Spleen (tissue), 7 donors: ENCODE data around the gene ZBTB44.

Experiments used
- POLR2A ChIP-seq, 3 donors: fragments of 450-650 bp; IDR thresholded peaks; one replicate each; pipeline ENCODE4 v1.5.1; 2017; ENCODE audit warnings: antibody characterized with exemption in 3 of 3, mild to moderate bottlenecking in 1 of 3
- POLR2AphosphoS5 ChIP-seq, 3 donors: sonication (generic); formaldehyde crosslinking; IDR thresholded peaks; one replicate each; pipeline ENCODE4 v1.5.1; 2017; ENCODE audit warnings: antibody characterized with exemption in 3 of 3
- TF ChIP-seq, protein P1 (sequence below), 11 experiments: fragments of 200-600 bp in 7 of 11; fragments of 450-650 bp in 4 of 11; sonication (generic) in 4 of 11; IDR thresholded peaks in 8 of 11; conservative IDR thresholded peaks in 3 of 11; 1 replicate in 7 of 11; 2 replicates in 4 of 11; pipeline versions ENCODE4 v1.4.0 to v1.8.0; 2016 to 2021; ENCODE audit warnings: antibody characterized with exemption in 11 of 11, inconsistent platforms in 4 of 11, mild to moderate bottlenecking in 1 of 11
- donor health status: DM: no; HTN: no; CAD: no; lungs with moderate emphysema.
- donor health status: DM: no; HTN: no; CAD: no.
- donor health status: DM: no; HTN: no; CAD: no.

GRCh38 chr11:130244848-130245247, 69.9 kb downstream of the ZBTB44 start:
- TF ChIP-seq POLR2A (IDR thresholded peaks at IDR 0.05): no peak
- no peak for TF ChIP-seq POLR2AphosphoS5 (IDR thresholded peaks at IDR 0.05)
- TF ChIP-seq, protein P1, sequence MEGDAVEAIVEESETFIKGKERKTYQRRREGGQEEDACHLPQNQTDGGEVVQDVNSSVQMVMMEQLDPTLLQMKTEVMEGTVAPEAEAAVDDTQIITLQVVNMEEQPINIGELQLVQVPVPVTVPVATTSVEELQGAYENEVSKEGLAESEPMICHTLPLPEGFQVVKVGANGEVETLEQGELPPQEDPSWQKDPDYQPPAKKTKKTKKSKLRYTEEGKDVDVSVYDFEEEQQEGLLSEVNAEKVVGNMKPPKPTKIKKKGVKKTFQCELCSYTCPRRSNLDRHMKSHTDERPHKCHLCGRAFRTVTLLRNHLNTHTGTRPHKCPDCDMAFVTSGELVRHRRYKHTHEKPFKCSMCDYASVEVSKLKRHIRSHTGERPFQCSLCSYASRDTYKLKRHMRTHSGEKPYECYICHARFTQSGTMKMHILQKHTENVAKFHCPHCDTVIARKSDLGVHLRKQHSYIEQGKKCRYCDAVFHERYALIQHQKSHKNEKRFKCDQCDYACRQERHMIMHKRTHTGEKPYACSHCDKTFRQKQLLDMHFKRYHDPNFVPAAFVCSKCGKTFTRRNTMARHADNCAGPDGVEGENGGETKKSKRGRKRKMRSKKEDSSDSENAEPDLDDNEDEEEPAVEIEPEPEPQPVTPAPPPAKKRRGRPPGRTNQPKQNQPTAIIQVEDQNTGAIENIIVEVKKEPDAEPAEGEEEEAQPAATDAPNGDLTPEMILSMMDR (IDR thresholded peaks at IDR 0.05 in 8 of 11, conservative IDR thresholded peaks at IDR 0.05 in 3 of 11): no peak
